ENCODE data around the gene AMPH.
"Not testable (repeated sequence)": the region's sequence is repeated elsewhere in the genome, so short reads cannot be mapped to it uniquely, and the experiment has no call there.

Gene AMPH

GRCh38 chr7:38394660-38395059 lies 236.5 kb downstream of the AMPH start:
- no peak for DNase-seq (ENCODE audit: low spot score)

- DNase-seq (ENCODE audit: low spot score) = no peak
These were observed 237.3 kb downstream of the AMPH start for GRCh38 chr7:38393874-38394273.

GRCh38 chr7:38391751-38392150 lies 239.4 kb downstream of the AMPH start:
- no peak for DNase-seq (ENCODE audit: low spot score)

GRCh38 chr7:38385682-38386081 lies 245.5 kb downstream of the AMPH start:
- DNase-seq (ENCODE audit: low spot score) = no peak

- DNase-seq (ENCODE audit: low spot score) = no peak
These were observed 247.9 kb downstream of the AMPH start for GRCh38 chr7:38383281-38383680.

GRCh38 chr7:38382684-38383083 lies 248.5 kb downstream of the AMPH start:
- DNase-seq (ENCODE audit: low spot score) = no peak

GRCh38 chr7:38375453-38375852 lies 255.7 kb downstream of the AMPH start:
- DNase-seq (ENCODE audit: low spot score) = no peak

GRCh38 chr7:38374507-38374906 lies 256.7 kb downstream of the AMPH start:
- DNase-seq (ENCODE audit: low spot score) = peak; percentile 70

GRCh38 chr7:38373155-38373554 lies 258.0 kb downstream of the AMPH start:
- DNase-seq (ENCODE audit: low spot score) = no peak

- no peak for DNase-seq (ENCODE audit: low spot score)
These were observed 258.9 kb downstream of the AMPH start for GRCh38 chr7:38372290-38372689.

GRCh38 chr7:38369816-38370493 lies 261.2 kb downstream of the AMPH start:
- peak; percentile 84 for DNase-seq (ENCODE audit: low spot score)

- DNase-seq (ENCODE audit: low spot score) = peak; percentile 79
These were observed 263.0 kb downstream of the AMPH start for GRCh38 chr7:38368191-38368605.

- DNase-seq (ENCODE audit: low spot score) = peak; percentile 45
These were observed 263.8 kb downstream of the AMPH start for GRCh38 chr7:38367301-38367890.

- DNase-seq (ENCODE audit: low spot score) = peak; percentile 78
These were observed 267.8 kb downstream of the AMPH start for GRCh38 chr7:38363379-38363778.

GRCh38 chr7:38362611-38363237 lies 268.4 kb downstream of the AMPH start:
- DNase-seq (ENCODE audit: low spot score) = peak; percentile 64

GRCh38 chr7:38360776-38361175 lies 270.4 kb downstream of the AMPH start:
- DNase-seq (ENCODE audit: low spot score) = no peak

- peak; percentile 83 for DNase-seq (ENCODE audit: low spot score)
These were observed 272.0 kb downstream of the AMPH start for GRCh38 chr7:38359071-38359601.

- peak; percentile 45 for DNase-seq (ENCODE audit: low spot score)
These were observed 272.8 kb downstream of the AMPH start for GRCh38 chr7:38358273-38358831.

- DNase-seq (ENCODE audit: low spot score) = peak; percentile 73
These were observed 276.8 kb downstream of the AMPH start for GRCh38 chr7:38354271-38354851.

- DNase-seq (ENCODE audit: low spot score) = peak; percentile 56
These were observed 277.7 kb downstream of the AMPH start for GRCh38 chr7:38353431-38353881.

- DNase-seq (ENCODE audit: low spot score) = no peak
These were observed 279.6 kb downstream of the AMPH start for GRCh38 chr7:38351601-38352000.

- not testable (repeated sequence) for DNase-seq (ENCODE audit: low spot score)
These were observed 280.4 kb downstream of the AMPH start for GRCh38 chr7:38350777-38351176.

Data from CD4-positive, alpha-beta T cell treated with Interleukin-15 for 4 hours (primary cell).